Colonic mucosa (tissue), 4 donors: ENCODE results near the gene MORN5. TPM values are rescaled to one million over a fixed set of nuclear protein-coding genes. Genes with fewer than 3 reads are reported as not detected.

Experiments
- DNase-seq: peaks from one replicate; pipeline ENCODE4 v3.0.0-alpha.2; 2020
- H3K27ac ChIP-seq: fragments of 200-600 bp; one replicate; pipeline ENCODE4 v1.8.0; 2021
- H3K27me3 ChIP-seq: fragments of 200-600 bp; one replicate; pipeline ENCODE4 v1.8.0; 2021
- H3K36me3 ChIP-seq: fragments of 200-600 bp; one replicate; pipeline ENCODE4 v1.8.0; 2021
- H3K4me1 ChIP-seq: fragments of 200-600 bp; one replicate; pipeline ENCODE4 v1.8.0; 2021; ENCODE audit warnings: mild to moderate bottlenecking
- H3K4me3 ChIP-seq: fragments of 200-600 bp; one replicate; pipeline ENCODE4 v1.8.0; 2021
- H3K9ac ChIP-seq, 2 donors: one replicate each; pipeline ENCODE4 v1.7.0; 2013; ENCODE audit warnings: control low read depth in 2 of 2, low read depth in 2 of 2, low read length in 2 of 2
- H3K9me3 ChIP-seq: fragments of 200-600 bp; one replicate; pipeline ENCODE4 v1.8.0; 2021
- CTCF ChIP-seq: fragments of 200-600 bp; IDR thresholded peaks from one replicate; pipeline ENCODE4 v1.8.0; 2022; ENCODE audit warnings: antibody characterized with exemption, mild to moderate bottlenecking
- intact Hi-C: fragments of 100-400 bp; cut with DNase I; formaldehyde crosslinking; loops from one replicate; pipeline ENCODE4 v1.14.1; 2022
- microRNA-seq: library from miRNA; unstranded; fragments of <30 nt; microRNA quantifications from one replicate; pipeline ENCODE4, GENCODE V29; 2019
- total RNA-seq, 2 donors: library from RNA; stranded (reverse); fragmentation: NEBNext Ultra II Directional in 1 of 2; extraction: Animal tissue kit (Norgen Biotek cat#: 25700) in 1 of 2; gene quantifications; one replicate each; pipeline ENCODE4 v1.2.1, GENCODE V29; 2021
- donor health status: healthy.
- donor health status: DM: no; HTN: no; CAD: no.
- donor health status: DM: no; HTN: no; CAD: no.

MORN5 gene
- total RNA-seq, 2 donors from 2014 or later: 7.0 TPM; not detected in 1

- no peak for TF ChIP-seq CTCF
- intact Hi-C loops: no loop called here
- peaks cover 4% of the 10 kb centered on the region for H3K27me3 ChIP-seq
- H3K36me3 ChIP-seq: no peaks in the 10 kb centered on the region
- no peak for DNase-seq
- no peaks in the 10 kb centered on the region for H3K9me3 ChIP-seq
- no peaks in the 10 kb centered on the region for H3K4me1 ChIP-seq
- no peak overlapping the region for H3K9ac ChIP-seq
- H3K4me3 ChIP-seq: no peak overlapping the region
- H3K27ac ChIP-seq: no peak overlapping the region
These were observed 77.0 kb downstream of the MORN5 start for GRCh38 chr9:122236681-122237080.

GRCh38 chr9:122239722-122240121 is 80.0 kb downstream of the MORN5 start:
- Histone ChIP-seq H3K4me3 (no peak overlapping the region), H3K36me3 (peaks cover 4% of the 10 kb centered on the region), H3K4me1 (no peaks in the 10 kb centered on the region), H3K9ac (no peak overlapping the region), H3K27ac (no peak overlapping the region), H3K9me3 (no peaks in the 10 kb centered on the region), H3K27me3 (no peaks in the 10 kb centered on the region)
- TF ChIP-seq CTCF: no peak
- DNase-seq: no peak
- intact Hi-C loops: no loop called here

- no peak for TF ChIP-seq CTCF
- peaks cover 19% of the 10 kb centered on the region for H3K36me3 ChIP-seq
These were observed 84.6 kb downstream of the MORN5 start for GRCh38 chr9:122244349-122244748.

GRCh38 chr9:122246666-122247065 is 87.0 kb downstream of the MORN5 start:
- DNase-seq: no peak
- peaks cover 22% of the 10 kb centered on the region for H3K36me3 ChIP-seq

More at GRCh38 chr9:122244349-122244748, 84.6 kb downstream of the MORN5 start:
- H3K9ac ChIP-seq: no peak overlapping the region
- H3K27ac ChIP-seq: no peak overlapping the region
- no peaks in the 10 kb centered on the region for H3K4me1 ChIP-seq
- DNase-seq: no peak
- intact Hi-C loops: no loop called here
- no peaks in the 10 kb centered on the region for H3K27me3 ChIP-seq
- no peaks in the 10 kb centered on the region for H3K9me3 ChIP-seq
- H3K4me3 ChIP-seq: no peak overlapping the region

GRCh38 chr9:122248448-122248865 is 88.7 kb downstream of the MORN5 start:
- Histone ChIP-seq H3K36me3 (peaks cover 25% of the 10 kb centered on the region), H3K27me3 (no peaks in the 10 kb centered on the region), H3K4me3 (no peak overlapping the region), H3K9ac (no peak overlapping the region), H3K9me3 (no peaks in the 10 kb centered on the region), H3K27ac (no peak overlapping the region), H3K4me1 (no peaks in the 10 kb centered on the region)
- intact Hi-C loops: no loop called here
- no peak for TF ChIP-seq CTCF
- DNase-seq: no peak

More at GRCh38 chr9:122246666-122247065, 87.0 kb downstream of the MORN5 start:
- no peak for TF ChIP-seq CTCF
- Histone ChIP-seq H3K27ac (no peak overlapping the region), H3K27me3 (no peaks in the 10 kb centered on the region), H3K4me3 (no peak overlapping the region), H3K9me3 (no peaks in the 10 kb centered on the region), H3K4me1 (no peaks in the 10 kb centered on the region), H3K9ac (no peak overlapping the region)
- intact Hi-C loops: no loop called here

Small RNA genes lying within 50 kb of the gene (microRNA-seq; reads per million reads assigned to microRNA genes)
- gene MIR4478: not detected

Other genes with a start within 250 kb of the MORN5 start
- 1 to 10 TPM; 5.1 to 5.5 TPM for gene TTLL11, start 66.6 kb upstream of the MORN5 start, total RNA-seq
- 100 to 1,000 TPM in 1 of 2 donors, 10 to 100 TPM in 1; 77.4 to 103 TPM for gene NDUFA8, start 129 bp upstream of the MORN5 start, total RNA-seq
- 1 to 10 TPM; 1.1 to 1.2 TPM for gene LHX6, start 69.0 kb downstream of the MORN5 start, total RNA-seq
- 10 to 100 TPM; 21.5 TPM for gene RBM18, start 104.9 kb downstream of the MORN5 start, total RNA-seq
- 10 to 100 TPM; 53.3 to 70.8 TPM for gene MRRF, start 105.0 kb downstream of the MORN5 start, total RNA-seq
- 10 to 100 TPM in 1 of 2 donors, 1 to 10 TPM in 1; 6.2 to 26.7 TPM for gene PTGS1, start 211.1 kb downstream of the MORN5 start, total RNA-seq